IPS-18c (cell line): ENCODE results near the gene HDGFL2.

Experiments
- H3K4me3 ChIP-seq: 2 replicates; pipeline ENCODE4 v1.7.0; 2013; ENCODE audit warnings: low read depth, mild to moderate bottlenecking, low read length, moderate library complexity; ENCODE audit not compliant: insufficient read depth
- H3K9me3 ChIP-seq: one replicate; pipeline ENCODE4 v1.6.1; 2013; ENCODE audit warnings: mild to moderate bottlenecking, low read length, moderate library complexity; ENCODE audit not compliant: control insufficient read depth, insufficient read depth

Gene HDGFL2

DNA sequence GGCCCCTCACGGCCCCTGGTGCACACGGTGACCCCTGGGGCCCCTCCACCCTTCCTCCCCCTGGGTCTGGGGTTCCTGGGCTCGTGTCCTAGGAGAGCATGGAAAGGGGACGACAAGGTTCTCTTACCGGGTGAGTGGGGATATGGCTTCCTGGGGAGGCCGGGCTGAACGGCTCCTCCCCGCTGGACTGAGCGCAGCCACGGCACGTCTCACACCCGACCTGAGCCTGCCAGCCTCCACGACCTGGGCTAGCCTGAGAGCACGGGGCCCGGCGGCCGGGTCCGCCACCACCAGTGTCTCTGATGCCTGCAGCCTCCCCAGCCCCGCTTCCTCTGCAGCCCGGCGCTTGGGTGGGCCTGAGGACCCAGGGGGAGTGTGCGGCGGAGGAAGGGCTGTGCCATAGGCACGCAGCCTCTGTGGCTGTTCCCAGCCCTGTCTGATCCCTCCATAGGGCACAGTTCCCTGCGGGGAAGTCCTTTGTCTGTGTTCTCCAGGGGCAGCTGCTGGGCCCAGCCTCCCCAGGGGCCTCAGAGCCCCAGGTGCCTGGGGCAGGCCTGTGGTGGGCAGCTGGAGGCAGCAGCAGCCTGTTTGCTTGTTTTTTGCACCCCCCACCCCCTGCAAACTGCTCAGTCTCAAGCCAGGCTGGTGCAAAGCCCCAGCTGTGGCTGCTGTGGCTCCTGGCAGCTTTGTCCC lies 31.2 kb downstream of the HDGFL2 start:
- H3K9me3 ChIP-seq: peaks cover 2% of the 10 kb centered on the region
- no peak overlapping the region for H3K4me3 ChIP-seq

DNA sequence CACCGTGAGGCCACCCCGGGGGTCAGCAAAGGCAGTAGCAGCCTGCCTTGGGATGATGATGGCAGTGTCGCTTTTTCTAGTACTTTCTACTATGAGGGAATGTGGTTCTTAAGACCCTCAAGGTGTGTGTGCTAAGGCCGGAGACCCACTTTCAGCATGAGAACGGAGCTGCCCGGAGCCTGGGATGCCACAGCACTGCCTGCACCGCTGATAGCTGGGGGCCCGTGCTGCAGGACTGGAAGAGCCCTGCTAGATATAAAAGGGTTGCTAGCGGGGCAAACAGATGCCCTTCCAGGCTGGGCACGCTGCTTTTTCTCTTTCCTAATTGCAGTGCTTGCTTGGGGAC lies 31.7 kb downstream of the HDGFL2 start:
- Histone ChIP-seq H3K4me3 (no peak overlapping the region), H3K9me3 (peaks cover 2% of the 10 kb centered on the region)

DNA sequence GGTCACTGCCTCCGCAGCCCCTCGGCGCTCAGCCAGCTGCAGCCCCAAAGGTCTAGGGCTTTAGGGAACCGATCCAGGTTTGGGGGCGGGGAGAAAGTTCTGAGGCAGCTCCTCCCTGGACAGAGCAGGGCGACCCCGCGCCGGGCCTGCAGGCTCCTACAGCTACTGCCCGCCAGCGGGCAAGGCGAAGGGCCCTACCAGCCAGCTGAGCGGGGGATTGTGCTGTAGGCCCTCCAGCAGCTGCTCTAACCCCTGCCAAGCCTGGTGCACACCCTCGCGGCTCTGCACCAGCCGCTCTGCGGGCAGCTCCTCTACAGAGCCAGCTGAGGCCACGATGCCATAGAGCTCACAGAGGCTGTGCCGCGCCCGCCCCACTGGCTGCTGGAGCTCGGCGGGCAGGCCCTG lies 32.2 kb downstream of the HDGFL2 start:
- H3K9me3 ChIP-seq: peaks cover 2% of the 10 kb centered on the region
- no peak overlapping the region for H3K4me3 ChIP-seq

DNA sequence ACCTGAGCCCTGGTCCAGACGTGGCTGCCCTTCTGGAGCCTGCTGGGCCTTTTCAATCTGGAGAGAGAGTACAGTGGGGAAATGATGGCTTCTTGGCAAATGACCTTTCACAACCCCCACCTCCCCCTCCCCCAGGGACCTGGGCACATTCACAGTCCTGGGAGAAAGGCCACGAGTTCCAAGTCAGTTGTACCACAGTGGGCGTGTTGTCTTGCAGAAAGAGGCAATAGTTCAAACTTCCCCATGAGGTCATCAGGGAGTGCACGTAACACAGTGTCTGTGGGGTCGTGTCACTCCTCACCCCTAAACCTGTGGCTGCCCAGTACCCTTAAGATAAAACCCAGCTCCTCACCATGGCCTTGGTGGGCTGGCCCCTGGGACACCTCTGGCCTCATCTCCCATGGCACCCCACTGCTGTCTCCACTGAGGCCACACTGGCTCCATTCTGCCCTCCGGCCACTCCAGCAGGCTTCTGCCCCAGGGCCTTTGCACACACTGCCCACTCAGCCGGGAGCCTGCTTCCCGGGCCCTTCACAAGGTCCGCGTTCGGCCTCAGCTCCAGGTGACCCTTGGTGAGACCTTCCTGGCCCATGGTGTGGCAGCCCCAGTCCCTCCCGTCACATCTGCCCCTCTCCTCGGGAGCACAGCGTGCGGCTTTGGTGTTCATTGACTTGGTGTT lies 32.9 kb downstream of the HDGFL2 start:
- Histone ChIP-seq H3K9me3 (peaks cover 2% of the 10 kb centered on the region), H3K4me3 (no peak overlapping the region)

DNA sequence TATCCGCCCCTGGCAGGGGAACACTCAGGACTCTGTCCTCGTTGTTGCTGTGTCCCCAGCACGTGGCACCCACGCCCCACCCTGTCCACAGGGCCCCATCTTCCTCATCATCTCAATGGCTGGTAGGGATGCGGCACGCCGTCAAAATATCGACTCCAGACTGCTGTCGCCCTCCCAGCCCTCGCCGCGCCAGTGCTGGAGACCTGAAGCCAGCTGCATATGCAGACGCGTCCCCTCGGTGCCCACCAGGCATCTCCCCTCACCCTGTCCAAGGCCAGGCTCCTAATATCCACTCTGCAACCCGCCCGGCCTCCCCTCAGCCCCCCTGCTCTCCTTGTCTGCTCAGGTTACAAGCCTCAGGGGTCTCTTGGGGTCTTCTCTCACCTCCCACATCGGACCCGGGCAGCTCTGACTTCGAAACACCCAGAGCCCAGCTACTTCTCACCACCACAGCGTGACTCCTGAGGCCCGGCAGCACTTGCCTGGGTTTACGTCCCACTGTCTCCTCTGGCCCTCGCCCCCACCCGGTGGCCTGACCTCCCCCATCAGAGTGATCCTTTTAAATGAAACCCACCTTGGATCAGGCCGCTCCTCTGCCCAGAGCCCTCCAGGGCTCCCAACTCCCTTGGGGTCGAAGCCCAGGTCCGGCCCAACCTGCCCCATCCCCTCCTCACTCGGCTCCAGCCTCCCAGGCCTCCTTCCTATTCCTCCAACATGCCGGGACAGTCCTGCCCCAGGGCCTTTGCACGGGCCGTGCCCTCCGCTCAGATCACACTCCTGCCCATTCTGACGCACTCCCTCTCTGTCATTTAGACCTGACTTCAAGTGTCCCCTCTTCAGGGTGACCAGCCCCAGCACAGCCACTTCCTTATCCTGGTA lies 33.7 kb downstream of the HDGFL2 start:
- no peak overlapping the region for H3K4me3 ChIP-seq
- H3K9me3 ChIP-seq: peaks cover 2% of the 10 kb centered on the region

DNA sequence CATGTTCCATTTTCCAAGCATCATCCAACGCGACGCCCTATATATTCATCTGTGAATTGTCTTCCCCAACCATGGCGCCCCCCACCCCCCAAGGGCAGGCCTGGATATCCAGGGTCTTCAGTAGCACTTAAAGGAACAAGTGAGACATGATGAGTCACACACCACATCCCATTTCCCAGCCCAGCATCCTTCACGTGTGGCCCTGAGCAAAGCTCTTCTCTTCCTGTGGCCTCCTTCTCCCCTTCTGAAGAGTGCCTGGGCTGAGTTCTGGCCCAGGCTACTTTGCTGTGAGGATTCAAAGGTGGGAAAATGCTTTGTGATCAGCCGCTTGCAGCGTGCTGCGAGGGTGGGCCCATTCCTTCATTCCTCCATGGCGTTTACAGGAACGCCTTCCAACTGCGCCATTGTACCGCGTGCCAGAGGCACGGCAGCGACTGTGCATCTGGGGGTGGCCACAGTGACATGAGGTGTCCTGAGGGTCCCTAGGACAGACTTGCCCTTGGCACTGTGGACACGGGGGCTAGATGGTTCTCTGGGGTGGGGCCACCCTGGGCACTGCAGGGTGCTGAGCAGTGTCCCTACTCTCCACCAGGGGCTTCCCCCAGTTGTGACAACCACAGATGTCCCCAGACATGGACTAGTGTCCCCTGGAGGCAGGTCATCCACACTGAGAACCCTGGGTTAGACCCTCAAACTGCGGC lies 34.5 kb downstream of the HDGFL2 start:
- peaks cover 4% of the 10 kb centered on the region for H3K9me3 ChIP-seq
- no peak overlapping the region for H3K4me3 ChIP-seq

DNA sequence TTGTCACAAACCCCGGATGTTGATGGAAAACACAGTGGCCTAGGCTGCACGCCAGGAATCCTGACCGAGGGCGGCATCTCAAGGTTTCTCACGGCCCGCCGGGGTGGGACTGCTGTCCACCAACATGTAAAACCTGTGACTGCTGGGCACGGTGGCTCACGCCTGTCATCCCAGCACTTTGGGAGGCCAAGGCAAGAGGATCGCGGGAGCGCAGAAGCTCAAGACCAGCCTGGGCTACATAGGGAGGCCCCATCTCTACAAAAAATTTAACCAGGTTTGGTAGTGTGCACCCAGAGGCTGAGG lies 35.0 kb downstream of the HDGFL2 start:
- H3K9me3 ChIP-seq: peaks cover 4% of the 10 kb centered on the region
- H3K4me3 ChIP-seq: no peak overlapping the region

DNA sequence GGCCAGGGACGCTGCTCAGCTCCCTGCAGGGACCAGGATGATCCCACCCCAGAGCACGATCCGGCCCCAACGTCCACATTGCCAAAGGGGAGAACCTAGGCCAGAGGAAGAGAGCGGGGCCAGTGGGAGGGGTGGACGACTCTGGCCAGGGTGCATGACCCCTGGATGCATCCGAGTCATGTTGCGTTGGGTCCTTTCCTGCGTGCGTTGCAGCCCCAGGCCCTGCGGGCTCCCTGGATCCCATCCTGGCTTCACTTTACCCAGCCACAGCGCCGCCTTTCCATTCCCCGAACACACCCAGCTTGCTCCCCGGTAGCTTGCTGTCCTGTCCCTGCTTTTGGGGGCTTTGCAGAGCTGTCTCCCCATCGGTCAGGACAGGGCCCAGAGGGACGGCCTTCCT lies 35.7 kb downstream of the HDGFL2 start:
- no peak overlapping the region for H3K4me3 ChIP-seq
- peaks cover 4% of the 10 kb centered on the region for H3K9me3 ChIP-seq

DNA sequence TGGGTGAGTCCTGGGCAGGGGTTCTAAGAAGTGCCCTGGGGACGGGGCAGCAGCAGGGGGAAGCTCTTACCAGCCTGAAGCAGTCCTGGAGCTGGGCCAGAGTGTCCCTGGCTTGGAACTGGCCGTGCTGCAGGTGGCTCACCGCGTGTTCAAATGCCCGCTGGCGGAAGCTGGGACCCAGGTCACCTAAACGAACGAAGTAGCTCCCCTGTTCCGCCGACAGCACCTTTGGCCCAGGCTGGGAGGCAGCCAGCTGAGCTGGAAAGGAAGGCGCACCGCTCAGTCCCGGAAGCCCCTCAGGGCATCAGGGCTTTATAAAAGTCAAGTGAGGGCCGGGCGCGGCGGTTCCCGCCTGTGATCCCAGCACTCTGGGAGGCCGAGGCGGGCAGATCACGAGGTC lies 36.6 kb downstream of the HDGFL2 start:
- H3K9me3 ChIP-seq: peaks cover 4% of the 10 kb centered on the region
- no peak overlapping the region for H3K4me3 ChIP-seq

DNA sequence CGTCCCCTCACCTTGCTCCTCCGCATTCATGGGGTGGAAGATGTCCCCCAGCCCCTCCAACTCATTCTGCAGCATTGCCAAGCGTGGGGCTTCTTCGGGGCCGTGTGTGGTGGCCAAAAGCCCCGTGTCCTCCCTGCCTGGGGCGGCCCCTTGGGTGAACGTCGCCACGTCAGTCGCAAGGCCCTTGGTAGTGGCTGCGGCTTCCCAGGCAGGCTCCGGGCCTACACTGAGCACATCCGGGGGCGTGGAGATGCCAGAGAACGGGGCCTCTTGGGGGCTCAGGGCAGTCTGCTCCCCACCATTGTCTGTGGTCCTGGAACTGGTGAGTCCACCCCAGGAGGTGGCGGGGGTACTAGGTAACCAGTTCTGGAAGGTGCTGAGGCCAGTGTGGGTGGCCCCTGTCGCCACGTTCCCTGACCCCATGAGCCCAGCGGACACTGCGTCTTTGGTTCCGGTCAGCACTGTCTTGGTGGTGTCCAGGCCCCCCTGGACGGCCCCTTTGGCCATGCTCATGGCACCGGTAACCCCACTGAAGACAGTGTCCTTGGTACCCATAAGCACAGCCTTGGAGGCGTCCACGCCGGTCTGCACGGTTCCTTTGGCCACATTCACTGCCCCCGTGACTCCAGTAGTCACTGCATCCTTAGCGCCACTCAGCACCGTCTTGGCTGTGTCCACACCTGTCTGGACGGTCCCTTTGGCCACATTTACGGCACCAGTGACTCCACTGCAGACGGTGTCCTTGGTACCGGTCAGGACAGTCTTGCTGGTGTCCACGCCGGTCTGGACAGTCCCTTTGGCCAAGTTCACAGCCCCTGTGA lies 38.5 kb downstream of the HDGFL2 start:
- H3K9me3 ChIP-seq: peaks cover 2% of the 10 kb centered on the region
- no peak overlapping the region for H3K4me3 ChIP-seq

DNA sequence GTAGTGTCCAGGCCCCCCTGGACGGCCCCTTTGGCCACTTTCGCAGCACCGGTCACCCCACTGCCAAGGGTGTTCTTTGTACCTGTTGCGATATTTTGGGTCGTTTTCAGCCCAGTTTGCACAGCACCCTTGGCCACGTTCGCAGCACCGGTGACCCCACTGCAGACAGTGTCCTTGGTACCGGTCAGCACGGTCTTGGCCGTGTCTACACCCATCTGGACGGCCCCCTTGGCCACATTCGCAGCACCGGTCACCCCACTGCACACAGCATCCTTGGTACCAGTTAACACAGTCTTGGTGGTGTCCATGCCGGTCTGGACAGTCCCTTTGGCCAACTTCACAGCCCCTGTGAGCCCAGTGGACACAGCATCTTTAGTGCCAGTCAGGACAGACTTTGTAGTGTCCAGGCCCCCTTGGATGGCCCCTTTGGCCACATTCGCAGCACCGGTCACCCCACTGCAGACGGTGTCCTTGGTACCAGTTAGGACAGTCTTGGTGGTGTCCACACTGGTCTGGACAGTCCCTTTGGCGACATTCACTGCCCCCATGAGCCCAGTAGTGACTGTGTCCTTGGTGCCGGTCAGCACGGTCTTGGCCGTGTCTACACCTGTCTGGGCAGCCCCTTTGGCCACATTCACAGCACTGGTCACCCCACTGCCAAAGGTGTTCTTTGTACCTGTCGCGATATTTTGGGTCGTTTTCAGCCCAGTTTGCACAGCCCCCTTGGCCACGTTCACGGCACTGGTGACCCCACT lies 39.4 kb downstream of the HDGFL2 start:
- Histone ChIP-seq H3K4me3 (no peak overlapping the region), H3K9me3 (peaks cover 2% of the 10 kb centered on the region)

DNA sequence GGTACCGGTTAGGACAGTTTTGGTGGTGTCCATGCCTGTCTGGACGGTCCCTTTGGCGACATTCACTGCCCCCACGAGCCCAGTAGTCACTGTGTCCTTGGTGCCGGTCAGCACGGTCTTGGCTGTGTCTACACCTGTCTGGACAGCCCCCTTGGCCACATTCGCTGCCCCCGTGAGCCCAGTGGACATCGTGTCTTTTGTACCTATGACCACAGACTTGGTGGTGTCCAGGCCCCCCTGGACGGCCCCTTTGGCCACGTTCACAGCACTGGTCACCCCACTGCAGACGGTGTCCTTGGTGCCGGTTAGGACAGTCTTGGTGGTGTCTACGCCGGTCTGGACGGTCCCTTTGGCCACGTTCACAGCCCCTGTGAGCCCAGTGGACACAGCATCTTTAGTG lies 40.0 kb downstream of the HDGFL2 start:
- no peak overlapping the region for H3K4me3 ChIP-seq
- H3K9me3 ChIP-seq: peaks cover 2% of the 10 kb centered on the region

DNA sequence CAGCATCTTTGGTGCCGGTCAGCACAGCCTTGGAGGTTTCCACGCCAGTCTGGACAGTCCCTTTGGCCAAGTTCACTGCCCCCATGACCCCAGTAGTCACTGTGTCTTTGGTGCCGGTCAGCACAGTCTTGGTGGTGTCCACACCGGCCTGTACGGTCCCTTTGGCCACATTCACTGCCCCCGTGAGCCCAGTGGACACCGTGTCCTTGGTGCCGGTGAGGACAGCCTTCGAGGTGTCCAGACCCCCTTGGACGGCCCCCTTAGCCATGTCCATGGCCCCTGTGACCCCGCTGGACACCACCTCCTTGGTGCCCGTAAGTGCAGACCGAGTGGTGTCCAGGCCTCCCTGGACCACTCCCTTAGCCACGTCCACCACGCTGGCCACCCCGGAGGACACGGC lies 41.2 kb downstream of the HDGFL2 start:
- Histone ChIP-seq H3K4me3 (no peak overlapping the region), H3K9me3 (peaks cover 2% of the 10 kb centered on the region)

DNA sequence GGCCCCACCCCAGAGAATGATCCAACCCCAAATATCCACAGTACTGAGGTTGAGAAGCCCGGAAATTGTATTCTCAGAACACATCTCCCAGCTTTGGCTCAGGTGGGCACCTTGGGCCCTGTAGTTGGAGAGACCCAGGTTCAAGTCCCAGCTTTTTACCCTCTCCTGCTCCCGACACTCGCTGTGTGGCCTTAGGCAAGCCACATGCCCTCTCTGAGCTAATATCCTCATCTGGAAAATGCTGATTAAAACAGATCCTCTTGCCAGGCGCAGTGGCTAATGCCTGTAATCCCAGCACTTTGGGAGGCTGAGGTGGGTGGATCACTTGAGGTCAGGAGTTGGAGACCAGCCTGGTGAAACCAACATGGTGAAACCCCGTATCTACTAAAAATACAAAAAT lies 43.6 kb downstream of the HDGFL2 start:
- H3K9me3 ChIP-seq: peaks cover 2% of the 10 kb centered on the region

DNA sequence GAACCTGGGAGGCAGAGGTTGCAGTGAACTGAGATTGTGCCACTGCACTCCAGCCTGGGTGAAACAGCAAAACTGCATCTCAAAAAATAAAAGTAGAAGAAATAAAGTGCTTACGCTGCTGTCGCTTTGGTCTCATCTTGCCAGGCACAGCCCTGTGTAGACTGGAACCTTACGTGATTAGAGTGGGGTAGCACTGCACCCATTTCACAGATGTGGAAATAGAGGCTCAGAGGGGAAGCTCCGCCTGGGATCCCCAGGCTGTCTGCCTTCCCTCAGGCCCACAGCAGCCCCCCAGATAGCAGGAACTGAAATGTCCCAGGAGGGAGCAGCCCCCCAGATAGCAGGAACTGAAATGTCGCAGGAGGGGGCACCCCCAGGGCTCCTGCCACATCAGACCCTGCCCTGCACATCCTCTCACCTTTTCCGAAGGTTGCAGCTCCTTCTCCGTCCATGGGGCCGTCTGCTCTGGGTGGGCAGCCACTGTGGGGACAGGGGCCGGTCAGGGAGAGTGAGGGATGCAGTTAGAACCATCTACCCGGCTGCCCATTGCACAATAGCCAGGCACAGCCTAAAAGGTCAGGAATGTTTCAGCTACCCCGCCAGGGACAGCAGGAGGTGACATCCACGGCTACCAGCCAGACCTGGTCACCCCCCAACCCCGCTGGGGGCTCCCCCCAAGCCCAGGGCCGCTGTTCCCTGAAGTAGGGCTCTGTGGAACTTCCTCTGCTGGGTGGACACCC lies 44.3 kb downstream of the HDGFL2 start:
- H3K4me3 ChIP-seq: no peak overlapping the region
- no peaks in the 10 kb centered on the region for H3K9me3 ChIP-seq

More for the DNA sequence above, 43.6 kb downstream of the HDGFL2 start:
- no peak overlapping the region for H3K4me3 ChIP-seq

DNA sequence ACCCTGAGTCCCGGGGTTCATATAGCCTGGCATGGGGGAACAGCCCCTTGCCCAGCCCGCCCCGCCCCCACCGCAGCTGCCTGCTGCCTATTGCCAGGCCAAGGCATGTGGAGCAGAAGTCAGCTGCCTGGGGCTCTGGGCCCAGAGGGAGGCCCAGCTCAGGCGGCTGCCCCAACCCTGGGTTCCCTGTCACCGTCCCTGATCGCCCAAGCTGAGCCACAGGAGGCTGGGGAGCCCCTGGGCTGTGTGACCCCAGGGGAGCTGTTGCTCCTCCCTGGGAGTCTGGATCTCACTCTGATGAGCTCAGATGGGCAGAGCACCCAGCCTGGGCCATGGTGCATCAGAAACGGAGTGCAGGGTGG lies 44.8 kb downstream of the HDGFL2 start:
- H3K4me3 ChIP-seq: no peak overlapping the region
- H3K9me3 ChIP-seq: no peaks in the 10 kb centered on the region
